ENCODE measurements around the gene KRT2. TPM values are rescaled to one million over a fixed set of nuclear protein-coding genes. Genes with fewer than 3 reads are reported as not detected.

The KRT2 gene
- total RNA-seq, 1 donor from 2014 or later = not detected

GRCh38 chr12:52604859-52605258, 47.2 kb downstream of the KRT2 start:
- no peak for TF ChIP-seq CTCF (conservative IDR thresholded peaks at IDR 0.05; ENCODE audit: low read depth, low read length)
- DNase-seq (ENCODE audit: low read depth) = no peak
- H3K4me3 ChIP-seq (ENCODE audit: low read depth, low read length) = no peak overlapping the region

- TF ChIP-seq CTCF (conservative IDR thresholded peaks at IDR 0.05; ENCODE audit: low read depth, low read length) = no peak
- H3K4me3 ChIP-seq (ENCODE audit: low read depth, low read length) = no peak overlapping the region
Observed at GRCh38 chr12:52603314-52603713, 48.7 kb downstream of the KRT2 start.

GRCh38 chr12:52602552-52602951, 49.5 kb downstream of the KRT2 start:
- no peak overlapping the region for H3K4me3 ChIP-seq (ENCODE audit: low read depth, low read length)
- no peak for DNase-seq (ENCODE audit: low read depth)
- TF ChIP-seq CTCF (conservative IDR thresholded peaks at IDR 0.05; ENCODE audit: low read depth, low read length) = no peak

More at GRCh38 chr12:52603314-52603713, 48.7 kb downstream of the KRT2 start:
- DNase-seq (ENCODE audit: low read depth) = no peak

GRCh38 chr12:52601671-52602070, 50.3 kb downstream of the KRT2 start:
- H3K4me3 ChIP-seq (ENCODE audit: low read depth, low read length) = no peak overlapping the region
- no peak for TF ChIP-seq CTCF (conservative IDR thresholded peaks at IDR 0.05; ENCODE audit: low read depth, low read length)
- no peak for DNase-seq (ENCODE audit: low read depth)

DNA sequence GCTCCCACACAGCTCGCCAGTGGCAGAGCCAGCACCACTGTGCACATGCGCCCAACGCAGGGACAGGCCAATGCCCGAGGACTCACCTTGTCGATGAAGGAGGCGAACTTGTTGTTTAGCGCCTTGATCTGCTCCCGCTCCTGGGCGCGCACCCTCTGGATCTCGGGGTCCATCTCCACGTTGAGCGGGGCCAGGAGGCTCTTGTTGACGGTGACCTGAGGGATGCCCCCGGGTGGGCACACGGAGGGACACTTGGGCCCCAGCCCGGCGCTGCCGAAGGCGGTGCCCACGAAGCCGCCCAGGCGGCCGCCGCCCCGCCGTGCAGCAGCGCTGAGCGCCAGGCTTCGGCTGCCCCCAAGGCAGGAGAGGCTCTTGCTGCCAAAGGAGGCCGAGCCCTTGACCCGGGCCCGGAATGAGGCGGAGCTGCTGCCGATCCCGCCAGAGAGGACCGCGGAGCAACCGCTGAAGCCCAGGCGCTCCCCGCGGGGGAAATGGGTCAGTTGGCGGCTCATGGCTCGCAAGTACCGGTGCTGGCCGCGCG, 51.0 kb downstream of the KRT2 start, which contains the start of gene KRT72:
KRT72 (minus strand) TSS at position 523 of the 541 bp plus-strand sequence; CDS start at position 512, 11 bp downstream.
- H3K4me3 ChIP-seq (ENCODE audit: low read depth, low read length) = no peak within 1 kb of the TSS
- no peak for TF ChIP-seq CTCF (conservative IDR thresholded peaks at IDR 0.05; ENCODE audit: low read depth, low read length)
- no peak for DNase-seq (ENCODE audit: low read depth)

DNA sequence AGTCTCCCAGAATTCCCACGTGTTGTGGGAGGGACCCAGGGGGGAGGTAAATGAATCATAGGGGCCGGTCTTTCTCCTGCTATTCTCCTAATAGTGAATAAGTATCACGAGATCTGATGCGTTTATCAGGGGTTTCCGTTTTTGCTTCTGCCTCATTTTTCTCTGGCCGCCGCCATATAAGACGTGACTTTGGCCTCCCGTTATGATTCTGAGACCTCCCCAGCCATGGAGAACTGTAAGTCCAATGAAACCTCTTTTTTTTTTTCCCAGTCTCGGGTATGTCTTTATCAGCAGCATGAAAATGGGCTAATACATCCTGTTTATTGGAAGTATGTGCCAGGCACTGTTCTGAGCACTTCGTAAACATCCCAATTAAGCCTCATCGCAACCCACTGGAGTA, 51.5 kb downstream of the KRT2 start:
- H3K4me3 ChIP-seq (ENCODE audit: low read depth, low read length) = no peak overlapping the region
- no peak for TF ChIP-seq CTCF (conservative IDR thresholded peaks at IDR 0.05; ENCODE audit: low read depth, low read length)
- no peak for DNase-seq (ENCODE audit: low read depth)

- H3K4me3 ChIP-seq (ENCODE audit: low read depth, low read length) = no peak overlapping the region
- no peak for DNase-seq (ENCODE audit: low read depth)
- TF ChIP-seq CTCF (conservative IDR thresholded peaks at IDR 0.05; ENCODE audit: low read depth, low read length) = no peak
Observed at GRCh38 chr12:52600071-52600470, 51.9 kb downstream of the KRT2 start.

Data from epithelial cell of proximal tubule (primary cell).